GM12878 (cell line): ENCODE results near the gene TSEN34.

Experiments used
- CHD4 ChIP-seq: fragments of 200-600 bp; sonication (generic); IDR thresholded peaks from 2 replicates; pipeline ENCODE4 v1.6.1; 2016; ENCODE audit warnings: mild to moderate bottlenecking
- EP300 ChIP-seq, 2 experiments: fragments of 150-350 bp in 1 of 2; IDR thresholded peaks; 2 replicates each; pipeline ENCODE4 v1.6.1; 2011 to 2012; ENCODE audit warnings: low read depth in 2 of 2, low read length in 2 of 2, borderline replicate concordance in 1 of 2, improper control_type of control experiment in 1 of 2, inconsistent platforms in 1 of 2; ENCODE audit not compliant: control insufficient read depth in 1 of 2
- FOS ChIP-seq: IDR thresholded peaks from 3 replicates; pipeline ENCODE4 v1.6.1; 2011; ENCODE audit warnings: borderline replicate concordance; ENCODE audit not compliant: insufficient read length; ENCODE audit errors: extremely low read depth
- HCFC1 ChIP-seq: fragments of 150-350 bp; IDR thresholded peaks from 2 replicates; pipeline ENCODE4 v1.6.1; 2014; ENCODE audit warnings: low read length
- LARP7 ChIP-seq: fragments of 450-650 bp; IDR thresholded peaks from 2 replicates; pipeline ENCODE4 v1.6.1; 2017; ENCODE audit warnings: mild to moderate bottlenecking
- NBN ChIP-seq: fragments of 450-650 bp; IDR thresholded peaks from 2 replicates; pipeline ENCODE4 v1.6.1; 2016
- NR2C2 ChIP-seq: IDR thresholded peaks from 2 replicates; pipeline ENCODE4 v1.6.1; 2011; ENCODE audit warnings: borderline replicate concordance, low read depth; ENCODE audit not compliant: control insufficient read depth, insufficient read length
- POLR2A ChIP-seq: IDR thresholded peaks from 2 replicates; pipeline ENCODE4 v1.6.1; 2011; ENCODE audit warnings: low read depth, mild to moderate bottlenecking, low read length
- RFX5 ChIP-seq: IDR thresholded peaks from 2 replicates; pipeline ENCODE4 v1.6.1; 2011; ENCODE audit warnings: low read depth, low read length, improper control_type of control experiment
- SREBF1 ChIP-seq: IDR thresholded peaks from 2 replicates; pipeline ENCODE4 v1.6.1; 2012; ENCODE audit warnings: mild to moderate bottlenecking, low read length
- TAF1 ChIP-seq: IDR thresholded peaks from 2 replicates; pipeline ENCODE4 v1.6.1; 2011; ENCODE audit warnings: mild to moderate bottlenecking, low read depth, low read length, borderline replicate concordance
- TF ChIP-seq, protein P1 (sequence below): fragments of 450-650 bp; IDR thresholded peaks from 2 replicates; pipeline ENCODE4 v1.6.1; 2016; ENCODE audit warnings: mild to moderate bottlenecking
- TF ChIP-seq, protein P2 (sequence below), 3 experiments: IDR thresholded peaks in 2 of 3; conservative IDR thresholded peaks in 1 of 3; 2 replicates each; pipeline ENCODE4 v1.5.1; 2011; ENCODE audit warnings: low read depth in 3 of 3, low read length in 3 of 3, mild to moderate bottlenecking in 3 of 3, control low read depth in 2 of 3, moderate library complexity in 2 of 3, inconsistent platforms in 1 of 3, mixed read lengths in 1 of 3; ENCODE audit not compliant: control insufficient read depth in 2 of 3, insufficient read depth in 1 of 3; ENCODE audit errors: extremely low read depth in 1 of 3

DNA sequence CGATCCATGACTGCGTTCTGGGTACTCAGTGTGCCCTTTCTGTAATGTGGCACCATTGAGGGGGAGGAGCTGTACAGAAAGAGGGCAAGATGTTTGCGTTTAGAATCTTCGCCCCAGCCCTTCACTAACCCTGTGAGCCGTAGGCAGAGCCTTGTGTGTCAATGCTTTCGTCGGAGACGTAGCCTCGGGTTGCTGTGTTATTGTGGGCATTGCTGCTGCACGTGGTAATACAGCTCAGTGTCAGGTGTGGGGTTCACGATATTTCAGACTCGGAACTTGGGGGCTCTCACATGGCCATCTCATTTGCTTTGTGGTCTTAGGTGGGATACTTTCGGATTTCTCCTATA lies 15.7 kb downstream of the TSEN34 start:
- TF ChIP-seq NBN, result no peak
- TF ChIP-seq POLR2A, result no peak
- TF ChIP-seq EP300 (IDR thresholded peaks at IDR 0.05; ENCODE audit: borderline replicate concordance in 1 of 2, control insufficient read depth in 1 of 2, low read depth in 2 of 2, low read length in 2 of 2), result no peak
- TF ChIP-seq, protein P1, sequence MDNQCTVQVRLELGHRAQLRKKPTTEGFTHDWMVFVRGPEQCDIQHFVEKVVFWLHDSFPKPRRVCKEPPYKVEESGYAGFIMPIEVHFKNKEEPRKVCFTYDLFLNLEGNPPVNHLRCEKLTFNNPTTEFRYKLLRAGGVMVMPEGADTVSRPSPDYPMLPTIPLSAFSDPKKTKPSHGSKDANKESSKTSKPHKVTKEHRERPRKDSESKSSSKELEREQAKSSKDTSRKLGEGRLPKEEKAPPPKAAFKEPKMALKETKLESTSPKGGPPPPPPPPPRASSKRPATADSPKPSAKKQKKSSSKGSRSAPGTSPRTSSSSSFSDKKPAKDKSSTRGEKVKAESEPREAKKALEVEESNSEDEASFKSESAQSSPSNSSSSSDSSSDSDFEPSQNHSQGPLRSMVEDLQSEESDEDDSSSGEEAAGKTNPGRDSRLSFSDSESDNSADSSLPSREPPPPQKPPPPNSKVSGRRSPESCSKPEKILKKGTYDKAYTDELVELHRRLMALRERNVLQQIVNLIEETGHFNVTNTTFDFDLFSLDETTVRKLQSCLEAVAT, result no peak
- TF ChIP-seq NR2C2, result no peak
- no peak for TF ChIP-seq CHD4
- no peak for TF ChIP-seq SREBF1
- no peak for TF ChIP-seq HCFC1
- no peak for TF ChIP-seq RFX5
- no peak for TF ChIP-seq FOS
- TF ChIP-seq TAF1, result no peak
- TF ChIP-seq, protein P2, sequence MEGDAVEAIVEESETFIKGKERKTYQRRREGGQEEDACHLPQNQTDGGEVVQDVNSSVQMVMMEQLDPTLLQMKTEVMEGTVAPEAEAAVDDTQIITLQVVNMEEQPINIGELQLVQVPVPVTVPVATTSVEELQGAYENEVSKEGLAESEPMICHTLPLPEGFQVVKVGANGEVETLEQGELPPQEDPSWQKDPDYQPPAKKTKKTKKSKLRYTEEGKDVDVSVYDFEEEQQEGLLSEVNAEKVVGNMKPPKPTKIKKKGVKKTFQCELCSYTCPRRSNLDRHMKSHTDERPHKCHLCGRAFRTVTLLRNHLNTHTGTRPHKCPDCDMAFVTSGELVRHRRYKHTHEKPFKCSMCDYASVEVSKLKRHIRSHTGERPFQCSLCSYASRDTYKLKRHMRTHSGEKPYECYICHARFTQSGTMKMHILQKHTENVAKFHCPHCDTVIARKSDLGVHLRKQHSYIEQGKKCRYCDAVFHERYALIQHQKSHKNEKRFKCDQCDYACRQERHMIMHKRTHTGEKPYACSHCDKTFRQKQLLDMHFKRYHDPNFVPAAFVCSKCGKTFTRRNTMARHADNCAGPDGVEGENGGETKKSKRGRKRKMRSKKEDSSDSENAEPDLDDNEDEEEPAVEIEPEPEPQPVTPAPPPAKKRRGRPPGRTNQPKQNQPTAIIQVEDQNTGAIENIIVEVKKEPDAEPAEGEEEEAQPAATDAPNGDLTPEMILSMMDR (IDR thresholded peaks at IDR 0.05 in 2 of 3, conservative IDR thresholded peaks at IDR 0.05 in 1 of 3; ENCODE audit: control insufficient read depth in 2 of 3, extremely low read depth in 1 of 3, insufficient read depth in 1 of 3, low read depth in 3 of 3, low read length in 3 of 3), result no peak
- TF ChIP-seq LARP7, result no peak
